Renal cortex interstitium (tissue), 15 donors: ENCODE data around the gene SRMS. TPM values are rescaled to one million over a fixed set of nuclear protein-coding genes. Genes with fewer than 3 reads are reported as not detected.

Experiments
- DNase-seq, 11 donors: peaks; one replicate each; pipeline ENCODE4 v3.0.0-alpha.2; 2013; ENCODE audit warnings: low read depth in 9 of 11, low spot score in 4 of 11; ENCODE audit errors: extremely low read depth in 1 of 11
- long read RNA-seq, 16 experiments: transcript quantifications; one replicate each; lab custom pipeline, GENCODE V29; 2026
- polyA plus RNA-seq, 3 donors: library from polyadenylated mRNA; unstranded; fragments of 120-200 nt; gene quantifications; one replicate each; pipeline ENCODE4 v1.2.1, GENCODE V29; 2013; ENCODE audit not compliant: insufficient read length in 3 of 3

The SRMS gene, protein sequence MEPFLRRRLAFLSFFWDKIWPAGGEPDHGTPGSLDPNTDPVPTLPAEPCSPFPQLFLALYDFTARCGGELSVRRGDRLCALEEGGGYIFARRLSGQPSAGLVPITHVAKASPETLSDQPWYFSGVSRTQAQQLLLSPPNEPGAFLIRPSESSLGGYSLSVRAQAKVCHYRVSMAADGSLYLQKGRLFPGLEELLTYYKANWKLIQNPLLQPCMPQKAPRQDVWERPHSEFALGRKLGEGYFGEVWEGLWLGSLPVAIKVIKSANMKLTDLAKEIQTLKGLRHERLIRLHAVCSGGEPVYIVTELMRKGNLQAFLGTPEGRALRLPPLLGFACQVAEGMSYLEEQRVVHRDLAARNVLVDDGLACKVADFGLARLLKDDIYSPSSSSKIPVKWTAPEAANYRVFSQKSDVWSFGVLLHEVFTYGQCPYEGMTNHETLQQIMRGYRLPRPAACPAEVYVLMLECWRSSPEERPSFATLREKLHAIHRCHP
- polyA plus RNA-seq = under 1 TPM; 0.14 to 0.17 (median 0.16) TPM
- long read RNA-seq, donor 1 = 0 reads
- long read RNA-seq, donor 2 = 0 reads
- long read RNA-seq, donor 3 = 0 reads
- long read RNA-seq, donor 4 = 0 reads
- long read RNA-seq, donor 5 = 0 reads
- long read RNA-seq, donor 6 = 0 reads
- long read RNA-seq, donor 7 = 0 reads
- long read RNA-seq, donor 8 = 0 reads
- long read RNA-seq, donor 9 = 0 reads
- long read RNA-seq, donor 10 = 0 reads
- long read RNA-seq, donor 11 = 0 reads
- long read RNA-seq, donor 12 = 0 reads
- long read RNA-seq, donor 13 = 0 reads
- long read RNA-seq, donor 14 = 0 reads
- long read RNA-seq, donor 15 = 0 reads
- long read RNA-seq, donor 16 = 0 reads

DNA sequence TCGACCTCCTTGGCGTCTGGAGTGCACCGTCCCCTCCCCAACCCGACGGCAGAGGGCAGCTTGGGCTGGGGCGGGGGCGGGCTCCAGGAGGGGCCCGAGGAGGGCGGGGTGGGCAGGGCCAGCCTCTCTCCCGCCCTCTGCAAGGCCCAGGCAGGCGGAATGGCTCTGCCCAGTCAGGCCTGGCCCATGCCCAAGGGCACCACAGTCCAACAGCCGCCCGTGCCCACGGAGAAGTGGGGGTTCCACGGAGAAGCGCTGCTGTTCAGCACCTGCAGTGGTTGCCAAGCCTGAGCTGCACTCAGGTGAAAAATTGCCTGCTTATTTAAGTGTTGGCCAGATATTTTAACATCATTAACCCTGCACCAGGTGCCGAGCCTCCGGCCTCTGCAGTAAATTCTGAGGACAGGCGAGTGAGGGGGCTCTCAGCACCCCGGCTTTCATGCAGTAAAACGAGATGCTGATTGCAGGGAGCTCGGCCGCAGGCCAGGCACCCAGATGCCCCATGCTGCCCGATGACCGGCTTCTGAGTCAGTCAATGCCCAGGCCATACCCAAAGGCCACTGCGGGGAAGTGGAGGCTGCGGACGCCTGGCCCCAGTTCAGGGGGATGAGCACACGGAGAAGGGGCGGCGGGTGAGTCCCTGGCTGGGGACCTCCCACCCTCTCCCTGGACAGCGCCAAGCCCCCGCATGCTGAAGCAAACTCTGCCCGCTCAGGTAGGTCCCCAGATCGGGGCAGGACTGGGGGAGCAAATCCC, at the start of gene SRMS:
Gene SRMS, minus strand, starts transcription at position 25 of the 756 bp plus-strand sequence. CDS start 286 bp downstream, outside the sequence.
- DNase-seq = no peak

GRCh38 chr20:63596423-63596822, 48.9 kb upstream of the SRMS start:
- DNase-seq = no peak

DNA sequence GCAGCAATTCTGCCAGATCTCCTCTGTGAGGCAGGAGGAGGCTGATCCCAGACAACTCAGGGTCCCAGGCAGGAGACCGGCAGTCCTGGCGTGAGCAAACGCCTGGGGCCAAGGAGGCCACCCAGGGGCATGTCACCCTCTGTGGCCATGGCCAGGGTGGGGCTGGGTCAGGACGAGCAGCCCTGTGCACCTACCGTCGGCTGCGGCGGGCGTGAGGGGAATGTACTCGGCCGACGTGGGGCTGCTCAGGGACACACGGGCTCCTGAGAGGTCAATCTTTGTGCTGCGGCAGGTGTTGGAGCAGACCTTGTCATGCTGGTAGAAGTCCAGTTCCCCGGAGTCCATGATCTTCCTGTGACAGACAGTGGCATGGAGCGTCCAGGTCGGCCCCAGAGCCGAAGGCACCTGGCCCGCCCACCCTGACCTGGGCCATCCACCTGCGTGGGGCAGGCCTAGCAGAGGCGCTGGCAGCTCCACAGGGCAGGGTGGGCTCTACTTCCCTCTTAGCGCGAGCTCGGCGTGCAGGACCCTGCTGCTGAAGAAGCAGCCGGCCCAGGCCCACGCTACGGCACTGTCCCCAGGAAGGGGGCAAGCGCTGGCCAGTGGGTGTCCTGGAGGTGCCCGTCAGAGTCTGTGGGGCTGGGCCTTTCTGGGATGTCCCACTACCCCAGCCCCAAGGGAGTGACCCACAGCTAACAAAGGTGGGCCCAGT, 48.0 kb upstream of the SRMS start:
- no peak for DNase-seq

DNA sequence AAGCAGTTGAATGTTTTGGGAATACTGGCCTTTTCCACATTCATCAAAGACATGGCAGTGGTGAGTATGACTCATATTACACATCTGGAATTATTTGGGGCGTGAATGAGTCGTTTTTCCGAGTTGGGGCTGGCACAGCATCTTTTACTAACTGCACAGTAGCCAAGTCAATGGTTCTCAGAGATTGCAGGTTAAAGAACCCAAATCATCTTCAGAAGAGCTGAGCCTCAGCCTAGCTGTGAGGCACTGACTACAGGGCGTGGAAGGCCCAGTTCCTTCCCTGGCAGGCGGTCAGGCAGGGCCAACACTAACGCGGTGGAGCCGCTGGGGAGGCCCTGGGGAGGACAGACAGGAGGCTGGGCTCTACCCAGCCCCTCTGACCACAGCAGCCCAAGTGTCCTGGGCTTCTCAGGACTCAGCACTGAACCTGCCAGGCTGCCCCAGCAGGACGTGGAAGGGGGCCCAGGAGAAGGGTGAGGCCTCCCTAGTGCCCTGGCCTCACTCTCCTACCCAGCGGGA, 46.6 kb upstream of the SRMS start:
- no peak for DNase-seq

DNA sequence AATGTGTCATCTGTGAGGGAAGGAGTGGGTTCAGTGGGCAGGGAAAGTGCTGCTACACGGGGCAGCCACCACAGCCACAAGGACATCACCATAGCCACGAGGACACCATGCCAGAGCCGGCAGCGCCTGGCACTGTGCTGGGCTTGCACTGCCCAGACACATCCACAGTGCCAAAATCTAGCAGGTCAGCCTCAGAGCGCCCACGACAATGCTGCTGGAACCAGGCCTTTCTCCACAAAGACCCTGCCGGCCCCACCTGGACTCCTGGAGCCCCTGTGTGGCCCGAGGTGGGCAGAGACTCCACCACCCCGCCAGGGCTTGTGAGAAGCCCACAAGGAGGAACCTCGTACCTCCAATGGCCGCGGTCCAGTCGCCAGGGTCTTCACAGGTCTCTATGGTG, 45.1 kb upstream of the SRMS start:
- no peak for DNase-seq

GRCh38 chr20:63591786-63592355, 44.3 kb upstream of the SRMS start:
- DNase-seq = no peak

- DNase-seq = no peak
These were observed 43.6 kb upstream of the SRMS start for GRCh38 chr20:63591147-63591533.

DNA sequence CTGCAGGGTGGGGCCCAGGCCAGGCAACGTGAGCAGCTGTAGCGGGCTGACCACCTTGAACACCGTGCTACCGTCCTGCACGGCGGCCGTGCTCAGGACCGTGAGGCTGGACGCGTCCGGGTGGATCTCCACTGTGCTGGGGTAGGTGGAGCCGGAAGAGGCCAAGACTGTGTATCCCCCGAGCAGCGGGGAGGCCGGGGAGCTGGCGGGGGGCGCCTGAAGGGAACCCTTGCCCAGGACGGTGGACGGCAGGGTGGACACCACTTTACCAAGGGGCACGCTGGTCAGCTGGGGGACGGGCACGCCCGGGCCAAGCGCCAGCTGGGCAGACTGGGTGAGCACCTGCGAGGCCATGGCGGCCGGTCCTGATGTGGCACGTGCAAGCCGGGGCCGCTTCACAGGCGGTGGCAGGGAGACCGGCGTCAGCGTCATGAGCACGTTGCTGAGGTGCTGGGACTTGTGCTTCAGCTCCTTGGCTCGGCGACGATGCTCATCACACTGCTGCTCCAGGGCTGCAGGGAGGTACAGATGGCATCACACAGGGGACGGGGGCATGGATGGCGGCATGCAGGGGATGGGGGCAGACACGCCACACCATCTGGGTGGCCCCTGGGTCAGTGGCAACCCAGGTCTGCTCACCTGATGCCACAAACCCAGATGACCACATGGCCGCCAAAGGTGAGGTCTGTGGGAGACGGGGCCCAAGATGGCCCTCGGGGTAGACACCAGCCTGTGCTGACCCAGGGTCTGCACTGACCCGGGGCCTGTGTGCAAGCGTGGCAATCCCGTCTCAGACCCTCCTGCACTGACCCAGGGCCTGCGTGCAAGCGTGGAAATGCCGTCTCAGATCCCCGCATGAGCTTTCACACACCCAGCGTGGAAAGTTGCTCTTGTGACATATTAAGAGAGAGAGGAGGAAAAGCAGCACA, 42.9 kb upstream of the SRMS start:
- no peak for DNase-seq

DNA sequence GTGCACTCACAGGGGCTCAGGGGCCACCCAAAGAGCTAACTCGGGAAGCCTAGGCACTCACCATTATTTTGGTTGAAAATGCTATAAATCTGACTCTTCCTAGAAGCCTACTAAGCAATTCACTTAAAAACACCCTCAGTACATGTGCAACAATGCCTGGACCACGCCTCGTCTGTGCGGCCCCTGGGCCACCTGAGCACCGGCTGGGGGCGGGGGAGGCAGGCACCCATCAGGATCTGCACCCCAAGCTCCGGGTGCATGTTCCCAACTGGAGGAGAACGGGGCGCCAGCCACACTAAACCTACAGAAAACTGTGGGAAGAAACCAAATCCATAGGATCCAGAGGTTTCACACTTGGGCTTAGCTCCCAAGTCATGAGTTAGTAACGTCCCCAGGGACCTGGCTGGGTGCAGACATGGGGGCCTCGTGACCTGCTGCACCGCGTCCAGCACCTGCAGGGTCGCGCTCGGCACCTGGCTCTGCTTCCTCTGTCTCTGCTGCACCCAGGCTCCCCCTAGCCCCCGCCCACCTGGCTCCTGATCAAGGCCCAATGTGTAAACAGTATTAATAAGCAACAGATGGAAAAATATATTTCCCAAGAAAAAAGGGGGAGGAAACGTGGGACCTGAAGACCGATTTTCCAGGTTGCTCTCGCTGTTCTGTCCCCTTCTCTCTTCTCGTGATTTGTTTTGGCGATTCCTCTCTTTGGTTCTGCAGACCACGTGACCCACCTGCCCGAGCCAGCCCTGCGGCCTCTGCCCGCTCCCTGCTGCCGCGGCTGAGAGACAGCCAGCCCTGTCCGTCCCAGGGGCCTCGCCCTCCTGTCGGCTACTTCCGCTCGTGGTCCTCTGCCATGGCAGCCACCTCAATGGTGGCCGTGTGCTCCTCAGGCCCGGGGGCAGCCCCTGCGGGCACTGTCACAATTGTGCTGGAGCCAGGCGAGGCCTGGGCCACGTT, 42.0 kb upstream of the SRMS start:
- DNase-seq = no peak

DNA sequence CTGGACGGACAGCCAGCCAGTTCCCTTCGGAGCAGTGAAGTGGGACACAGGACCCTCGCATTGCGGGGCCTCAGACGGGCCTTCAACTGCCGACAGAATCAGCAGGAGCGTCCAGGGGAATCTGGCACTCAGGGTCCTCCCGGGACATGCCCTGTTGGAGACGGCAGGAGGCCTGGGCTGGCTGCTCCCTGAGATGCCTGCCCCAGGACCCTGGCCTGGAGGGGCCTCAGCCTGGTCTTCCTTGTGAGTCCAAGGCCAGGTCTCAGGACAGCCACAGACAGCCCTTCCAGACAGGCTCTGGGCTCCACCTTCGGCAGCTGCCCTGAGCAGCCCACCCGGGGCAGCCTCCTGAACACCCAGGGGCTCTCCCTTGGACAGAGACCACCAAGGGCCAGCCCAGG, 41.1 kb upstream of the SRMS start:
- no peak for DNase-seq

- no peak for DNase-seq
These were observed 40.4 kb upstream of the SRMS start for GRCh38 chr20:63587776-63588591.

DNA sequence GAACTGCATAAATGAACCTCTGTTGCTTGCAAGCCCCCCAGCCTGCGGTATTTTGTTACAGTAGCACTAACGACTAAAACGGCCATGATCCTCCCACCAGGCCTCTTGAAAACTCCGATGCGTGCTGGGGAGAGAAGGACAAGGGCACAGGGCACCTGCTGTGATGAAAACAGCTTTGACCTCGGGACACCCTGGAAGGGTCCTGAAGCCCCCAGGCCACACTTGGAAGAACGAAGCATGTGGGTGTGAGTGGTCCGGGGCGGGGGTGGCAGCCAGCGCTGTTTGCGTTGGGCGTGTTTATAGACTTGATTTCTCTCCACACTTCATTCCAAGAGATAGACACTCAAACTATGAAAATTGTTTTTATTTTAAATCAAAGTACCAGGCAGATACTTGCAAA, 39.7 kb upstream of the SRMS start:
- DNase-seq = no peak

DNA sequence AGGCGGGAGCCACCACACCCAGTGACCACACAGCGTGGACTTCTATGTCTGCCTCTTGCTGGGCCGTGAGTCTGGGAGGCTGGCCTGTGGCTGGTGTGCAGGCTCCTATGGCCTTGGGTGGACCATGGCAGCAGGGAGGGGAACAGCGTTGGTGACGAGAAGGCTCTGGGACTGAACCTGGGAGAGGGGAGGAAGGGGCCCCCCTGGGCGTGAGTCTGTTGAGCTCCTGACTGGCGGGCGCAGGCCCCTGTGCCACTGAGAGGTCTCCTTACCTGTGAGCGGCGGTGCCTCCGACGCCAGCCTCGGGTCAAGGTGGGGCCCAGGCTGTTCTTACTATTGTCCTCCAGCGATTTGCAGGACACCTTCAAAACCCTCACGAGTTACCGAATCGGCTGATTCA, 39.2 kb upstream of the SRMS start:
- no peak for DNase-seq

GRCh38 chr20:63585616-63586565, 38.3 kb upstream of the SRMS start:
- DNase-seq = no peak
